ENCODE results near the gene CEP63.

DNA sequence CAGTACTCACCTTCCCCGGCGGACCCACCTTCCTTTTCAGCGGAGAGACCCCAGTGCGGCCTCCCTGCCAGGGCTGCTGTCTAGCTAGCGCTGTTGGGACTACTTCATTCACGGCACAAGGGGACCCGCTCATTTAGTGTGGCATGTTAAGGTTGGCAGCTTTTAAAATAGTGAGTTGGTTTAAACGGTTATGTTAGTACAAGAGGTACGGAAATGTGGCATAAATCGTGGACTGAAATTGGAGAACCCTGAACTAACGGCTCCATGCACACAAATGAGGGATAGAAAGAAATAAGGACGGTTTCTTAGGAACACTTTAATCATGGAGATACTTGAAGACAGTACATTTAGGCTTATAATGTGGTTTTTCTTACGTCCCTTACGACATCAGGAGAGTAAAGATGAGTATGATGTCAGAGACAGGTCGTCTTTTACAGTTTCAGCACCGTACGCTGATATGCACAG is 752 bp downstream of the CEP63 start:
- TF ChIP-seq, protein P1, sequence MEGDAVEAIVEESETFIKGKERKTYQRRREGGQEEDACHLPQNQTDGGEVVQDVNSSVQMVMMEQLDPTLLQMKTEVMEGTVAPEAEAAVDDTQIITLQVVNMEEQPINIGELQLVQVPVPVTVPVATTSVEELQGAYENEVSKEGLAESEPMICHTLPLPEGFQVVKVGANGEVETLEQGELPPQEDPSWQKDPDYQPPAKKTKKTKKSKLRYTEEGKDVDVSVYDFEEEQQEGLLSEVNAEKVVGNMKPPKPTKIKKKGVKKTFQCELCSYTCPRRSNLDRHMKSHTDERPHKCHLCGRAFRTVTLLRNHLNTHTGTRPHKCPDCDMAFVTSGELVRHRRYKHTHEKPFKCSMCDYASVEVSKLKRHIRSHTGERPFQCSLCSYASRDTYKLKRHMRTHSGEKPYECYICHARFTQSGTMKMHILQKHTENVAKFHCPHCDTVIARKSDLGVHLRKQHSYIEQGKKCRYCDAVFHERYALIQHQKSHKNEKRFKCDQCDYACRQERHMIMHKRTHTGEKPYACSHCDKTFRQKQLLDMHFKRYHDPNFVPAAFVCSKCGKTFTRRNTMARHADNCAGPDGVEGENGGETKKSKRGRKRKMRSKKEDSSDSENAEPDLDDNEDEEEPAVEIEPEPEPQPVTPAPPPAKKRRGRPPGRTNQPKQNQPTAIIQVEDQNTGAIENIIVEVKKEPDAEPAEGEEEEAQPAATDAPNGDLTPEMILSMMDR (conservative IDR thresholded peaks at IDR 0.05; ENCODE audit: low read depth in 2 of 2) = no peak
- TF ChIP-seq, protein P2, sequence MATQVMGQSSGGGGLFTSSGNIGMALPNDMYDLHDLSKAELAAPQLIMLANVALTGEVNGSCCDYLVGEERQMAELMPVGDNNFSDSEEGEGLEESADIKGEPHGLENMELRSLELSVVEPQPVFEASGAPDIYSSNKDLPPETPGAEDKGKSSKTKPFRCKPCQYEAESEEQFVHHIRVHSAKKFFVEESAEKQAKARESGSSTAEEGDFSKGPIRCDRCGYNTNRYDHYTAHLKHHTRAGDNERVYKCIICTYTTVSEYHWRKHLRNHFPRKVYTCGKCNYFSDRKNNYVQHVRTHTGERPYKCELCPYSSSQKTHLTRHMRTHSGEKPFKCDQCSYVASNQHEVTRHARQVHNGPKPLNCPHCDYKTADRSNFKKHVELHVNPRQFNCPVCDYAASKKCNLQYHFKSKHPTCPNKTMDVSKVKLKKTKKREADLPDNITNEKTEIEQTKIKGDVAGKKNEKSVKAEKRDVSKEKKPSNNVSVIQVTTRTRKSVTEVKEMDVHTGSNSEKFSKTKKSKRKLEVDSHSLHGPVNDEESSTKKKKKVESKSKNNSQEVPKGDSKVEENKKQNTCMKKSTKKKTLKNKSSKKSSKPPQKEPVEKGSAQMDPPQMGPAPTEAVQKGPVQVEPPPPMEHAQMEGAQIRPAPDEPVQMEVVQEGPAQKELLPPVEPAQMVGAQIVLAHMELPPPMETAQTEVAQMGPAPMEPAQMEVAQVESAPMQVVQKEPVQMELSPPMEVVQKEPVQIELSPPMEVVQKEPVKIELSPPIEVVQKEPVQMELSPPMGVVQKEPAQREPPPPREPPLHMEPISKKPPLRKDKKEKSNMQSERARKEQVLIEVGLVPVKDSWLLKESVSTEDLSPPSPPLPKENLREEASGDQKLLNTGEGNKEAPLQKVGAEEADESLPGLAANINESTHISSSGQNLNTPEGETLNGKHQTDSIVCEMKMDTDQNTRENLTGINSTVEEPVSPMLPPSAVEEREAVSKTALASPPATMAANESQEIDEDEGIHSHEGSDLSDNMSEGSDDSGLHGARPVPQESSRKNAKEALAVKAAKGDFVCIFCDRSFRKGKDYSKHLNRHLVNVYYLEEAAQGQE (IDR thresholded peaks at IDR 0.05; ENCODE audit: unreplicated experiment) = no peak
- TF ChIP-seq JUNB (IDR thresholded peaks at IDR 0.05; ENCODE audit: unreplicated experiment) = no peak
